BE2C (cell line): ENCODE data around the gene ORM1.

Experiments used
- DNase-seq: peaks from one replicate; pipeline ENCODE4 v3.0.0-alpha.2; 2020
- H3K27me3 ChIP-seq: fragments of 250-450 bp; sonication (Bioruptor Pico); 2 replicates; pipeline ENCODE4 v1.5.1; 2020; ENCODE audit warnings: mild to moderate bottlenecking
- H3K36me3 ChIP-seq: fragments of 250-450 bp; sonication (Bioruptor Pico); 2 replicates; pipeline ENCODE4 v1.5.1; 2020; ENCODE audit warnings: mild to moderate bottlenecking
- H3K4me1 ChIP-seq: fragments of 250-450 bp; sonication (Bioruptor Pico); 2 replicates; pipeline ENCODE4 v1.5.1; 2020
- H3K4me3 ChIP-seq: 2 replicates; pipeline ENCODE4 v1.5.1; 2011; ENCODE audit warnings: low read depth, low read length
- H3K9me3 ChIP-seq: fragments of 250-450 bp; sonication (Bioruptor Pico); 2 replicates; pipeline ENCODE4 v1.5.1; 2020
- TF ChIP-seq, protein P1 (sequence below): IDR thresholded peaks from 2 replicates; pipeline ENCODE4 v1.5.1; 2012; ENCODE audit warnings: mild to moderate bottlenecking, low read depth, low read length

The ORM1 gene

DNA sequence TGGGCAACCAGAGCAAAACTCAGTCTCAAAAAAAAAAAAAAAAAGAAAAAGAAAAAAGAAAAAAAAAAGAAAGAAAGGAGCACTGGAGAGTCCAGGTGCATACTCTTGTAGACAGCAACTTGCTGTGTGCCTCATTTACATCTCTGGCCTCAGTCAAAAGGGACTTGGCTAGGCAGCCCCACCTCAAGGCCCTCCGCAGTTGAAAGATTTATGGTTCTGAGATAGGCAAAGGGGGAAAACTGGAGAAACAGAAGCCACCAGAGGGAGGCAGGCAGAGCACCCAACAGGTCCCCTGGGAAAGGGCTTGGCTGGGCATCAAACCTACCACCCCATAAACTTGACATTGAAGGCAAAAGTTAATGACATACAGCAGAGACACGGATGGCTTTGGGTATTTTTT lies 12.8 kb downstream of the ORM1 start:
- Histone ChIP-seq H3K4me1 (no peaks in the 10 kb centered on the region), H3K36me3 (no peaks in the 10 kb centered on the region), H3K27me3 (no peaks in the 10 kb centered on the region), H3K9me3 (no peaks in the 10 kb centered on the region; the same call in 1 of the 2 replicates), H3K4me3 (no peak overlapping the region)
- TF ChIP-seq, protein P1, sequence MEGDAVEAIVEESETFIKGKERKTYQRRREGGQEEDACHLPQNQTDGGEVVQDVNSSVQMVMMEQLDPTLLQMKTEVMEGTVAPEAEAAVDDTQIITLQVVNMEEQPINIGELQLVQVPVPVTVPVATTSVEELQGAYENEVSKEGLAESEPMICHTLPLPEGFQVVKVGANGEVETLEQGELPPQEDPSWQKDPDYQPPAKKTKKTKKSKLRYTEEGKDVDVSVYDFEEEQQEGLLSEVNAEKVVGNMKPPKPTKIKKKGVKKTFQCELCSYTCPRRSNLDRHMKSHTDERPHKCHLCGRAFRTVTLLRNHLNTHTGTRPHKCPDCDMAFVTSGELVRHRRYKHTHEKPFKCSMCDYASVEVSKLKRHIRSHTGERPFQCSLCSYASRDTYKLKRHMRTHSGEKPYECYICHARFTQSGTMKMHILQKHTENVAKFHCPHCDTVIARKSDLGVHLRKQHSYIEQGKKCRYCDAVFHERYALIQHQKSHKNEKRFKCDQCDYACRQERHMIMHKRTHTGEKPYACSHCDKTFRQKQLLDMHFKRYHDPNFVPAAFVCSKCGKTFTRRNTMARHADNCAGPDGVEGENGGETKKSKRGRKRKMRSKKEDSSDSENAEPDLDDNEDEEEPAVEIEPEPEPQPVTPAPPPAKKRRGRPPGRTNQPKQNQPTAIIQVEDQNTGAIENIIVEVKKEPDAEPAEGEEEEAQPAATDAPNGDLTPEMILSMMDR: no peak
- DNase-seq: no peak

DNA sequence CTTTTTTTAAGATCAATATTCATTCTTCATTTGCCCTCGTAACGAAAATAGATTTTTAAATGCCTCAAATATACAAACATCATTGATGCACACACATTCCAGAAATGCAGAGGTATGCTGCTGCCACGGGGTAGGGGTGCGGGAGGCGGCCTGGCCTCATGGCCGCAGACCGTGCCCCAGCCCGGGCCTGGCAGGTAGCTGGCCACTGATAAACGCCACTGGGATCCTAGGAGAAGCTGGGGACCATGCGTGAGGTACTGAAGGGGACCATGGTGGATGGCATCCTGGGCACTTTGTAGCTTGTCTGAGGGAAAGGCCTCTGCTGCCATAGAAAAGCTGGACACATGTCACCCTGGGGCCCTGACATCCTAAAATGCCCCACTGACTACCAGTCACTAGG lies 13.3 kb downstream of the ORM1 start:
- TF ChIP-seq, protein P1: no peak
- H3K27me3 ChIP-seq: no peaks in the 10 kb centered on the region
- DNase-seq: no peak
- H3K4me1 ChIP-seq: no peaks in the 10 kb centered on the region
- no peaks in the 10 kb centered on the region for H3K36me3 ChIP-seq
- no peaks in the 10 kb centered on the region; the same call in 1 of the 2 replicates for H3K9me3 ChIP-seq
- H3K4me3 ChIP-seq: no peak overlapping the region

DNA sequence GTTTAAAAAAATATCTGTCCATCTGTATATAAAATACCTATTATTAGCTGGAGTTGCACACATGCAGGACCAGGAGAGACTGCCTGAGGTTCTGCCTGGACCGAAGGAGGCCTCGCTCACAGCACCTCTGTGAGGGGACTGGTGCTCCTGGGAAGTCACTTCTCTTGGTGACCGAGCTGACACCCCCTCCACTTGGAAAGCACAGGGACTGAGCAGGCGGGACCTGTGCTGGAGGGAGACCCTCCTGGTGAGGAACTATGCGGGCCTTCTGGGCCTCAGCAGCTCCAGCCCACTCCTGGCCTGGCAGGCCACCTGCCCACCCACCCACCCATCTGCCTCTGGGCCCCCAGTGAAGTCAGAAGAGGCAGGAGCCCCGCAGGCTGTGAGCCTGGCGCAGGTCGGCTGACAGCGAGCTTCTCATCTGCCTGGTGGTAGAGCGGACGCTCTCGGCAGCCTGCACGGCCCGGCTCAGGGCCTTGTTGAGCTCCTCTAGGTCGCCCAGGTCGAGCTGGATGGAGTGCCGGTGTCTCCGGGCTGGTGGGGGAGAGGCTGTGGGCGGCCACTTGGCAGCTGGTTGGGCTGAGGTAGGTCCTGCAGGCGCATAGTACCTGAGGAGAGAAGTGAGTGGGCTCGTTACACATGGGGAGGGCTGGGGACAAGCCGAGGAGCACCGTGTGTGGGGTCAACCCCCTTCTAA lies 13.9 kb downstream of the ORM1 start:
- no peak for DNase-seq
- Histone ChIP-seq H3K4me3 (no peak overlapping the region), H3K4me1 (no peaks in the 10 kb centered on the region), H3K9me3 (no peaks in the 10 kb centered on the region; the same call in 1 of the 2 replicates), H3K27me3 (no peaks in the 10 kb centered on the region), H3K36me3 (no peaks in the 10 kb centered on the region)
- TF ChIP-seq, protein P1: no peak

DNA sequence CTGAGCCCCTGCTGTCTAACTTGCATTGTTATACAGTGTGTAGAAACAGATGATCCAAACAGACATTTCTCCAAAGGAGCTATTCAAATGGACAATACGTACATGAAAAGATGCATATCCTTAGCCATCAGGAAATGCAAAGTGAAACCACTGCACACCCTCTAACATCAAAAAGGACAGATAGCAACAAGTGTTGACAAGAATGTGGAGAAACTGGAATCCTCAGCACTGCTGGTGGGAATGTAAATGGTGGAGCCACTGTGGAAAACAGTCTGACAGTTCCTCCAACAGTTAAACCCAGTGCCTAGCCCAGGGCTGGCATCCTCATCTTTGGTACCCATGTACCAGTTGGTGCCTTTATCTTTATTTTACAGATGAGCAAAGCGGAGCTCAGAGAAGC lies 15.3 kb downstream of the ORM1 start:
- no peaks in the 10 kb centered on the region for H3K27me3 ChIP-seq
- no peaks in the 10 kb centered on the region; the same call in 1 of the 2 replicates for H3K9me3 ChIP-seq
- H3K4me3 ChIP-seq: no peak overlapping the region
- no peak for DNase-seq
- H3K36me3 ChIP-seq: no peaks in the 10 kb centered on the region
- H3K4me1 ChIP-seq: no peaks in the 10 kb centered on the region
- TF ChIP-seq, protein P1: no peak

DNA sequence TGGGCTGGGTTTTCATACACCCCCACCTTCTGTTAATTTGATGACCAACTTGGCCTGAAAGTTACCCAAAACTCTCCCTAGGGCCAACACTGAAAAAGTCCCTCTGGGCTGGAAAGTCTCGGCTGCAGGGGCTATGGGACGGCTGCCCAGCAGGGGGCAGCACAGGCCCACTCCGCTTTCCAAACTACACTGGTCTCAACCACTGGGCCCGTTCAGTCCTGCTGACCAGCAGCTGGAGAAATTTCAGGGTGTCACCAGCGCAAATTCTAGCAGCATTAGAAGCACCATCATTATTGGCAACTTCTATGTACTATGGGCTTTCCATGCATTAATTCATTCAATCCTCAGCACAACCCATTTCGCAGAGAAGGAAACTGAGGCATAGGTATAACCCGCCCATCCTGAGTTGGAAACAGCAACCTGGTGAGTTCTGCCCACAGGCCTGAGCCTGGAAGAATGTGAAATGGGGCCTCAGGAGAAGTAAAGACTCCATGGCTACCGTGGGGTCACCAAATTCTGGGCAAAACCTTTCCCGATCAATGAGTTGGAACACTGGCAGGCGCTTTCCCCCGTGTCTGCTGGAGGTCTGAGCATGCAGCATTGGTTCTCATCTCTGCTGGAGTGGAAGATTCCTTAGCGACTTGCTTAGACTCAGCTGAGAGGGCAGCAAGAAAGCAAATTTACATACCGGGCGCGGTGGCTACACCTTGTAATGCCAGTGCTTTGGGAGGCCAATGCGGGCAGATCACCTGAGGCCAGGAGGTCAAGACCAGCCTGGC lies 16.4 kb downstream of the ORM1 start:
- TF ChIP-seq, protein P1: peak; percentile 98
- Histone ChIP-seq H3K36me3 (no peaks in the 10 kb centered on the region), H3K9me3 (no peaks in the 10 kb centered on the region; the same call in 1 of the 2 replicates), H3K27me3 (no peaks in the 10 kb centered on the region), H3K4me3 (no peak overlapping the region), H3K4me1 (no peaks in the 10 kb centered on the region; the same call in 1 of the 2 replicates)
- peak; percentile 72 for DNase-seq
